HG02884 (cell line): ENCODE measurements around the gene HPGDS.

ENCODE experiments used
- ATAC-seq: cut with Tn5 transposase; IDR thresholded peaks from one replicate; pipeline ENCODE4 v1.9.1; 2021; ENCODE audit warnings: mild to moderate bottlenecking, moderate library complexity; ENCODE audit not compliant: unreplicated experiment

HPGDS gene

GRCh38 chr4:94262163-94263016 is 80.2 kb downstream of the HPGDS start:
- ATAC-seq: no peak

- no peak for ATAC-seq
These were observed 85.8 kb downstream of the HPGDS start for GRCh38 chr4:94256828-94257227.

- ATAC-seq: no peak
These were observed 86.4 kb downstream of the HPGDS start for GRCh38 chr4:94256144-94256783.

GRCh38 chr4:94253036-94253435 is 89.6 kb downstream of the HPGDS start:
- ATAC-seq: no peak

- ATAC-seq: no peak
These were observed 91.5 kb downstream of the HPGDS start for GRCh38 chr4:94251094-94251493.
